Posterior cingulate gyrus (tissue), 11 donors: ENCODE data around the gene NIP7.
"Not testable (repeated sequence)": the region's sequence is repeated elsewhere in the genome, so short reads cannot be mapped to it uniquely, and the experiment has no call there.

Experiments used
- DNase-seq, 10 donors: peaks; one replicate each; pipeline versions ENCODE4 v3.0.0 to v3.0.0-alpha.2; 2020 to 2021; ENCODE audit warnings: mixed read lengths in 3 of 10
- intact Hi-C: fragments of 100-400 bp; cut with DNase I; formaldehyde crosslinking; loops from one replicate; pipeline ENCODE4 v1.15.1; 2023

The NIP7 gene

DNA sequence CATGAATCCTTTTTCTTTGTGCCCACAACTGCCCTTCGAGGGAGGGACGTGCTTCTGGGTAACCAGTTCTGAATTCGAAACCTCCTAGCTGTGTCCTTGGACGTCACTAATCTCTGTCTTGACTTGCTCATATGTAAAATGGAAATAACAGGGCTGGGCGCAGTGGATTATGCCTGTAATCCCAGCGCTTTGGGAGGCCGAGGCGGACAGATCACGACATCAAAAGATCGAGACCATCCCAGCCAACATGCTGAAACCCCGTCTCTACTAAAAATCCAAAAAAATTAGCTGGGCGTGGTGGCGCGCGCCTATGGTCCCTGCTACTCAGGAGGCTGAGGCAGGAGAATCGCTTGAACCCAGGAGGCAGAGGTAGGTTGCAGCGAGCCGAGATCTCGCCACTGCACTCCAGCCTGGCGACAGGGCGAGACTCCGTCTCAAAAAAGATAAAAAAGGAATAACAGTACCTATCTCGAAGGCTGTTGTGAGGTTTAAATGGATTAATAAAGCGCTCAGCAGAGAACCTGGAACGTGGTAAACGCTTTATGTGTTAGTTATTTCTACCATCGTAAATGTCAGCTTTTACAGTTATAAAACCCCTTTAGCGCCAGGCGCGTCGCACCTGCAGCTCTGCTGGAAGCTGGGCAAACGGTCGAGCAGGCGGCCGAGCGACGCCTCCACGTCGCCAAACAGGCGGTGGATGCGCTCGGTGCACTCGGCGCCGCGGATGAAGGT is 849 bp upstream of the NIP7 start:
- peak in 6 of 10 donors; percentile 44 to 92 (median 75) for DNase-seq
- intact Hi-C loops: loop anchor here (1.0 kb wide), 3 partner anchors 8 to 47 kb away; partner anchors contain the start of genes PDF and VPS4A

GRCh38 chr16:69340095-69340644 is 598 bp downstream of the NIP7 start:
- intact Hi-C loops: no loop called here

GRCh38 chr16:69344171-69344570 is 4.6 kb downstream of the NIP7 start:
- intact Hi-C loops: no loop called here
- DNase-seq: no peak

More at GRCh38 chr16:69340095-69340644, 598 bp downstream of the NIP7 start:
- DNase-seq: no peak

DNA sequence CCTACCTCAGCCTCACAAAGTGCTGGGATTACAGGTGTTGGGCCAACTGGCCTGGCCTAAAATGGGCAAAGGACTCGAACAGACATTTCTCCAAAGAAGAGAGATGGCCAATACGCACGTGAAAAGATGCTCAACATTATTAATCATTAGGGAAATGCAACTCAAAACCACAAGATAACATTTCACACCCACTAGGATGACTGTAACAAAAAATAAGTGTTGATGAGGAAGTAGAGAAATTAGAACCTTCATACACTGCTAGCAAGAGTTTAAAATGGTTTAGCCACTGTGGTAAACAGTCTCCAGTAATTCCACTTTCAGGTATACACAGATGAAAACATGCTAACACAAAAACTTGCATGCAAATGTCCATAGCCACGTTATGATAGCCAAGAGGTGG is 6.4 kb downstream of the NIP7 start:
- DNase-seq: no peak
- intact Hi-C loops: no loop called here

GRCh38 chr16:69346683-69347082 is 7.1 kb downstream of the NIP7 start:
- intact Hi-C loops: no loop called here
- no peak for DNase-seq

DNA sequence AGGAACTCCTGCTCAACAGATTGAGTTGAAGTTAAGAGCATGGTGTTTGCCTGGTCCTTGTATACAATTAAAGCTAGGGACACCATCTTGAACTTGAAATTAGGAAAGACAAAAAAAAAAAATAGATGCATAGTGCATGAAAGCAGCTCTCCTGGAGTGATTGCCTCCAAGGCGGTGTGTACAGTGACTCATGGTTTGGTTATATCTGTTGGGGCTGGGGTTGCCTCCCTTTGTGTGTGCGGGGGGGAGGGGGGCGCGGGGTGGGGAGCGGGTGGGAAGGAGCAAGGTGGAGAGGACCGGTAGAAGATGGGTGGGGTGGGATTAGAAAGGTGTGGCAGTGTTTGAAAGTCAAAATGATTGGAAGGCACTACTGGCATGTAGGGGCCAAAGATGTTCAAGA is 8.7 kb downstream of the NIP7 start:
- no peak for DNase-seq
- intact Hi-C loops: no loop called here

DNA sequence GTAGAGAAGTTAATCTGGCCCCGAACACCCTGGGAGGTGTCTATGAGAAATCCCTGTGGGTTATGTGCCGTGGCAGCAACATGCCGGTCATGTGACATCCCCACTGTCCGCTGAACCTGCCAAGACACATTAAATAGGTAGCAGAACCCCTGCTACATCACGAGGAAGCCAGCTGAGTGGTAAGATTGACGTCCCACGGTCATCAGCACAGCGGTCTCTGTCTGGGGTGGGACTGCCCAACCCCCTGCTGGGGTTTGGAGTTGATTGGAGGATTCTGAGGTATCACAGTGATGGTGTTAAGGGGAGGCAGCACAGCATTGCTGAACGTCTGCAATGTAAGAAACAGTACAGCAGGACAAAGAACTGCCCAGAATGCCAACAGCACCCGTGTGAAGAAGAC is 10.0 kb downstream of the NIP7 start:
- no peak for DNase-seq
- intact Hi-C loops: no loop called here

DNA sequence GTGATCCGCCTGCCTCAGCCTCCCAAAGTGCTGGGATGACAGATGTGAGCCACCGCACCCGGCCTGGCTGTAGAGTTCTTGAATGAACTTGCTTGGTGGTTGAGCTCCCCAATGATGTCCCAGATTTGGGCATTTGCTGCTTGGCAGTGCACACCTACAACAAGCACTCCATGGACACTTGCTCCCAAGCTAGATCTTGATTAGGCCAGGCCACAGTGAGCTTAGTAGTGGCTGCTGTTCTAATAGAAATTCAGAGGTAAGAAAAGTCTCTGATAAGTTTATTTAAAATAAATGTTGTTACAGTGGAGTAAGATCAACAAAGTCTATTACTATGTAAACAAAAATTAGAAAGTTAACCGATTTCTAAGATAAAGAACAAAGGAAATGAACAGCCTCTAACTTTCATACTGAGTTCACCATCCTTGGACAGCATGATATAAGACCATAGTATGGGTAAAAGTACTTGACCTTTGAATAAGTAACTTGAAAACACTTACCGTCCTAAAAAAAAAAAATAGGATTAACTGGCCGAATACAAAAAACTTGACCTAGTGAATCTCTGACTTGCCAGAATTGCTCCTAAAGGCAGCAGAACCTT is 11.1 kb downstream of the NIP7 start:
- no peak for DNase-seq
- intact Hi-C loops: no loop called here

DNA sequence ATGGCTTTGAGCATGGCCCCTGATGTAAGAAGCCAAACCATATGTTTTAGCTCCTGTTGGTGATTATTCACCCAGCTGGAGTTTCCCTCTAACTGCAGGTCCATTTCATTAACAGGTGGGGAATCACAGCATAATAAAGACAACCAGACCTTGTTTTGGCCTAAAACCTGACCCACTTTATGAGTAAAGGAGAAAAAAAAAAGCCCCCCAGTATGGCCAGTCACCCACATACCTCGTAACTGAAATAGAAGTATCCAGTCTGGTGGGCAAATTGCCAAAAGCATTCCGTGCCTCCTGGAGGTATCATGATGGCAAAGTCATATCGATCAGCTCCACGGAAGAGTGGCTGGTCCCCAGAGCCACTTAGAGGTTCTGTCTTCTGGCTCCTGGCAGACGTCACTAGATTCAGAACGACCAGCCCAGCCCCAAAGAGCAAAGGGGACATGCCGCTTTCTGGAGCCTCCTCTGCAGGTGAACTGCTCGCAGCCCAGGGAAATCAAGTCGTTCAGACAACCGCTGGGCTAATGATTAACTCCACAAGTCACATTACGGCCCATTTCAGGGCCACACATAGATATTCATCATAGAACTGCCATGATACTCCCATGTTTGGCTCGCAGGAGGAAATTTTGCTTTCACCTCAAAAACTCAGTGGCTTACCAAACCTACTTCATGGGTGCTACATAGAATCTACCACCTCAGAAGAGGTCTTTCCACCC is 11.9 kb downstream of the NIP7 start, which contains the start of gene TMED6:
Gene TMED6, minus strand, starts transcription at position 478 of the 719 bp plus-strand sequence. Its CDS starts 33 bp downstream, at position 445.
- intact Hi-C loops: no loop called here
- DNase-seq: no peak

GRCh38 chr16:69360070-69360469 is 20.5 kb downstream of the NIP7 start:
- DNase-seq: not testable (repeated sequence)

DNA sequence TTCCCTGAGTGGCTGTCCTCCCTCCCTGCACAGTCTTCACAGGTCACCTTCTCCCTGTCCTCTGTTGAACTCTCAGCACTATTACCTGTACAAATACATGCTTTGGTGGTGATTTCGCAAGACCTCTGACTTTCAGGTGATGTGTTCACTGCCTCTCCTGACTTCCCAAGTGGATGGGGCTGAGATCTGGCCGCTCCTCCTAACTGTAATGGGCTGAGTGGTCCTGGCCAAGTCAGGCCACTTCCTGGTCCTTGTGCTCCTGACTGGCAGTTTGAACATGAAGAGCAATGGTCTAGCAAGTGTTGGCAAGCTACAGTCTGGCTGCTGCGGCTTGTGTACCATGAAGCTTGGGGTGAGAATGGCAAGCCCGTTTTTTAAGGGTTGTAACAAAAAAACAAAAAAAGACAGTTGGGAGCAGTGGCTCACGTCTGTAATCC is 23.7 kb downstream of the NIP7 start:
- no peak for DNase-seq
- intact Hi-C loops: no loop called here

More at GRCh38 chr16:69360070-69360469, 20.5 kb downstream of the NIP7 start:
- intact Hi-C loops: not testable (repeated sequence)

GRCh38 chr16:69364088-69364487 is 24.5 kb downstream of the NIP7 start:
- intact Hi-C loops: no loop called here
- DNase-seq: no peak

- DNase-seq: no peak
- intact Hi-C loops: no loop called here
Observed at GRCh38 chr16:69365901-69366300, 26.3 kb downstream of the NIP7 start.

DNA sequence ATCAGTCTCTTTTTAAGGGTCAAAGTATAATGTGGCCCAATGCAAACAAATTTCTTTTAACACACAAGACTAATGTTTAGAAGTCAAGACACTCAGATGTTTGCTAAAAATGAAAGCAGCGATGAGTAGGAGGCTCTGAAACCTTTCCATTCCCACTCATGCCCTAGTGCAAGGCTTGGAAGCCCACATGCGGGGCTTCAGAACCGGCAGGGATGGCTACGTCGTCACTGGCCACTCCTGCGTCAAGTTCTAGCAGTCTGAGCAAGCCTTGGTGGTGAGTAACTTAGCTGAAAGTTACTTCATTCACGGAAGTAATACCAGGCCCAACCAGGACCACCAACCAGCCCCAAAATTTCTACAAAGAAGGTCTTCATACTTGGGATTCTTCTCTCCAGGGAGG is 26.9 kb downstream of the NIP7 start:
- DNase-seq: no peak
- intact Hi-C loops: no loop called here

- intact Hi-C loops: no loop called here
- no peak for DNase-seq
Observed at GRCh38 chr16:69367980-69368379, 28.4 kb downstream of the NIP7 start.

GRCh38 chr16:69368866-69369265 is 29.3 kb downstream of the NIP7 start:
- no peak for DNase-seq
- intact Hi-C loops: no loop called here

GRCh38 chr16:69371564-69371963 is 32.0 kb downstream of the NIP7 start:
- intact Hi-C loops: no loop called here
- DNase-seq: no peak

DNA sequence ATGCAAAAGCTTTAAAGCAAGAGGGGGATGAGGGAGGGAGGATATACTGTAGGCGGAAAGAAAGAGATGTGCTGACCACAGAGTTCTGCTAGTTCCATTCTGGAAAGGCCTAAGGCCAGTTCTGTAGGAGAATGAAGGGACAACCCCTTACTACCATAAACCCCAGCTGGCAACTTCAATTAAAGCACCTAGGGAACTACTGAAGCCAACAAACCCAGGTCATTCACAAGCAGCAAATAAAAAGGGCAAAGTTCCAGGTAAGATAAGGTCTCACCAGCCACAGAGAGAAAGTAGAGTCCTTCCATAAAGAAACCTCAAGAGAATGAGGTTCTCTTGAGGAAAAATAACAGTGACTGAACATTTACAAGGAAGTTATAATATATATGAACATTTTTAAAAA is 33.4 kb downstream of the NIP7 start:
- intact Hi-C loops: no loop called here
- no peak for DNase-seq

GRCh38 chr16:69376393-69377059 is 37.0 kb downstream of the NIP7 start:
- intact Hi-C loops: no loop called here
- no peak for DNase-seq

GRCh38 chr16:69378036-69378435 is 38.5 kb downstream of the NIP7 start:
- intact Hi-C loops: no loop called here

GRCh38 chr16:69378760-69379159 is 39.2 kb downstream of the NIP7 start:
- intact Hi-C loops: no loop called here
- DNase-seq: no peak

More at GRCh38 chr16:69378036-69378435, 38.5 kb downstream of the NIP7 start:
- no peak for DNase-seq
